GM08714 (cell line): Measurements from ENCODE around the gene NBEA.
"Not testable (repeated sequence)": the region's sequence is repeated elsewhere in the genome, so short reads cannot be mapped to it uniquely, and the experiment has no call there.

Source experiments
- H3K4me3 ChIP-seq: fragments of 200-500 bp; sonication (Bioruptor generic); 2 replicates; pipeline ENCODE4 v1.5.1; 2014; ENCODE audit warnings: mild to moderate bottlenecking, low read length, inconsistent platforms
- ZNF274 ChIP-seq: IDR thresholded peaks from 2 replicates; pipeline ENCODE4 v1.6.1; 2012; ENCODE audit warnings: mild to moderate bottlenecking, low read depth, low read length

The NBEA gene

GRCh38 chr13:34941835-34942731, at the start of gene NBEA:
Gene NBEA, plus strand, starts transcription at chr13:34942270. Its CDS starts 551 bp downstream, at chr13:34942821.
- peak within 1 kb of the TSS; percentile 87 for H3K4me3 ChIP-seq
- no peak for TF ChIP-seq ZNF274

GRCh38 chr13:34894756-34895155, 47.3 kb upstream of the NBEA start:
- H3K4me3 ChIP-seq: no peak overlapping the region
- TF ChIP-seq ZNF274: no peak

GRCh38 chr13:34897220-34897619, 44.9 kb upstream of the NBEA start:
- H3K4me3 ChIP-seq: no peak overlapping the region
- no peak for TF ChIP-seq ZNF274

- no peak overlapping the region for H3K4me3 ChIP-seq
Measured at GRCh38 chr13:34899888-34900287, 42.2 kb upstream of the NBEA start.

GRCh38 chr13:34900288-34900739, 41.8 kb upstream of the NBEA start:
- no peak overlapping the region for H3K4me3 ChIP-seq
- TF ChIP-seq ZNF274: no peak

More at GRCh38 chr13:34899888-34900287, 42.2 kb upstream of the NBEA start:
- no peak for TF ChIP-seq ZNF274

- H3K4me3 ChIP-seq: no peak overlapping the region
- TF ChIP-seq ZNF274: no peak
Measured at GRCh38 chr13:34901572-34901971, 40.5 kb upstream of the NBEA start.

GRCh38 chr13:34911159-34911558, 30.9 kb upstream of the NBEA start:
- no peak overlapping the region for H3K4me3 ChIP-seq
- no peak for TF ChIP-seq ZNF274

- H3K4me3 ChIP-seq: no peak overlapping the region
- no peak for TF ChIP-seq ZNF274
Measured at GRCh38 chr13:34913040-34913439, 29.0 kb upstream of the NBEA start.

GRCh38 chr13:34914416-34914815, 27.7 kb upstream of the NBEA start:
- H3K4me3 ChIP-seq: no peak overlapping the region
- TF ChIP-seq ZNF274: no peak

GRCh38 chr13:34926508-34926907, 15.6 kb upstream of the NBEA start:
- H3K4me3 ChIP-seq: no peak overlapping the region
- TF ChIP-seq ZNF274: no peak

GRCh38 chr13:34928676-34929075, 13.4 kb upstream of the NBEA start:
- not testable (repeated sequence) for H3K4me3 ChIP-seq

GRCh38 chr13:34931572-34931971, 10.5 kb upstream of the NBEA start:
- H3K4me3 ChIP-seq: no peak overlapping the region
- TF ChIP-seq ZNF274: no peak

- H3K4me3 ChIP-seq: no peak overlapping the region
- TF ChIP-seq ZNF274: no peak
Measured at GRCh38 chr13:34933349-34933748, 8.7 kb upstream of the NBEA start.

GRCh38 chr13:34933786-34934185, 8.3 kb upstream of the NBEA start:
- H3K4me3 ChIP-seq: no peak overlapping the region
- no peak for TF ChIP-seq ZNF274

GRCh38 chr13:34935841-34936240, 6.2 kb upstream of the NBEA start:
- no peak overlapping the region for H3K4me3 ChIP-seq
- no peak for TF ChIP-seq ZNF274

- no peak overlapping the region for H3K4me3 ChIP-seq
- TF ChIP-seq ZNF274: no peak
Measured at GRCh38 chr13:34939771-34940170, 2.3 kb upstream of the NBEA start.

GRCh38 chr13:34941436-34941834, 635 bp upstream of the NBEA start:
- no peak for TF ChIP-seq ZNF274
- peak overlapping the region; percentile 65 for H3K4me3 ChIP-seq
